ENCODE measurements around the gene ADAM33.

Gene ADAM33

GRCh38 chr20:3719046-3719445, 37.2 kb upstream of the ADAM33 start:
- TF ChIP-seq GATA2 (IDR thresholded peaks at IDR 0.05; ENCODE audit: low read depth, low read length), result no peak

DNA sequence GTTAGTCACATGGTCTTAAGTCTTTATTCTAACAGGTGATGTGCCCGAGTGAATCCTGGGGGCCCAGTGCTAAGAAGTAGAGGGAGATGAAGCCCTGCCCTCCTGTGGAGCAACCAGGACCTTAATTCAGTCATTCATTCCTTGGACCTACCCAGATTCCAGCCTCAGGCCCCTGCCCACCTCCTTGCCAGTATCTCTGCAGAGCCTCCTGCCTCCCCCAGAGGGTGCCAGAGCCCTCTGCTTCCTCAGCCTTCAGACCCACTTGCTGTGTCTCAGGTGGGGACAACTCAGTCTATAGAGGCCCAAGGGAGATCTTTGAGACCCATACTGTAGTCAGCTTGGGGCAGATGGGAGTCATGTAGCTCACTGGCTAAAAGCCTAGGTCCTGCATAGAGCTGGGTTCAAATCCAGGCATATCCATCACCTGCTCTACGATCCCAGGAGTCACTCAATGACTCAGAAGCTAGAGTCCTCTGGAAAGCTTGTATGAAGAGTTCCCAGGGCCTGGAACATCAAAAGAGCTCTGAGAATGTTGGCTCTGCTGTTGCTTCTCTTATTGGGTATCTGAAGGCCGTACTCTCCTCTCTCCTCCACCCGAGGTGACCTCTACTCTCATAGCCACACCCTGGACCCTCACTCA, 34.5 kb upstream of the ADAM33 start:
- TF ChIP-seq GATA2 (IDR thresholded peaks at IDR 0.05; ENCODE audit: low read depth, low read length), result no peak
- TF ChIP-seq GATA3 (IDR thresholded peaks at IDR 0.05; ENCODE audit: low read depth, low read length), result no peak

GRCh38 chr20:3714092-3714491, 32.3 kb upstream of the ADAM33 start:
- no peak for TF ChIP-seq GATA3 (IDR thresholded peaks at IDR 0.05; ENCODE audit: low read depth, low read length)
- TF ChIP-seq GATA2 (IDR thresholded peaks at IDR 0.05; ENCODE audit: low read depth, low read length), result no peak

- TF ChIP-seq GATA2 (IDR thresholded peaks at IDR 0.05; ENCODE audit: low read depth, low read length) (no peak), GATA3 (IDR thresholded peaks at IDR 0.05; ENCODE audit: low read depth, low read length) (no peak)
Observed at GRCh38 chr20:3712279-3712873, 30.6 kb upstream of the ADAM33 start, which contains the start of gene SIGLEC1. SIGLEC1 (minus strand) TSS chr20:3712600; CDS start chr20:3707128, 5,472 bp downstream.

GRCh38 chr20:3711484-3711941, 29.7 kb upstream of the ADAM33 start:
- TF ChIP-seq GATA2 (IDR thresholded peaks at IDR 0.05; ENCODE audit: low read depth, low read length) (no peak), GATA3 (IDR thresholded peaks at IDR 0.05; ENCODE audit: low read depth, low read length) (no peak)

DNA sequence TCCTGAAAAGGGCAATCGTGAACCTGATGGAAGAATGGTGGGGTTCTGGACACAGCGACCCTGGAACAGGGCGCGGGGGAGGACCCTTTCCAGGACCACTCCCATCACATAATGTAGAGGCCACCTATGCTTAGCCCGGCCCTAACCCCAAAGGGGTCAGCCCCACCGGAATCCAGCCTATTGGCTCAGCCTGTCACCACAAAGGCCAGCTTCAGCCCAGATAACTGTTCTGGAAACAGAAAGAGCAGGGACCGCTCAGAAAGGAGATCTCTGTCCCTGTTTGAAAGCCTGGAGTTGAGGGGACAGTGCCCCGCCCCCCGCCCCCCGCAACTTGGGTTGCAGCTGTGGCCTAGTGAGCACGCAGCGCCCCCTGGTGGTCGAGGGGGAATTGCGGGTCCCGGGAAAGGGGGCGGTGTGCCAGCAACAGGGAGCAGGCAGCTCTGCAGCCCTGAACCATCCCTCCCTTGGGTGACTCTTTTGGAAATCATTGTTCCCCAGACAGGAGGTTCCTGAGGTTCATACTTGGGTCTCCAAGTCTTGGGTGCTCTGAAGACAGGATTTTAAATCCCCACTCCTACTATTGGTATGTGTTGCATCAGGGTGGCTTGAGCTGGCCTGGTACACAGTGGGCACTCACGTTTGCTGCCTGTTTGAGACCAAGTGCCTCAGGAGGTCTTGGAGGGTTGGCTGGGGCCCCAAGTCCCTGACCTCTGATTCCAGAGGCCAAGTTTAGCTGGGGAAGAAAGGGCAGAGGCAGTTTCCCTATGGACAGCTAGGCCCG, 29.1 kb upstream of the ADAM33 start:
- TF ChIP-seq GATA3 (IDR thresholded peaks at IDR 0.05; ENCODE audit: low read depth, low read length) (no peak), GATA2 (IDR thresholded peaks at IDR 0.05; ENCODE audit: low read depth, low read length) (no peak)

- TF ChIP-seq GATA2 (IDR thresholded peaks at IDR 0.05; ENCODE audit: low read depth, low read length) (no peak), GATA3 (IDR thresholded peaks at IDR 0.05; ENCODE audit: low read depth, low read length) (no peak)
Observed at GRCh38 chr20:3710011-3710466, 28.2 kb upstream of the ADAM33 start.

- TF ChIP-seq GATA3 (IDR thresholded peaks at IDR 0.05; ENCODE audit: low read depth, low read length) (no peak), GATA2 (IDR thresholded peaks at IDR 0.05; ENCODE audit: low read depth, low read length) (no peak)
Observed at GRCh38 chr20:3707508-3707899, 25.7 kb upstream of the ADAM33 start.

DNA sequence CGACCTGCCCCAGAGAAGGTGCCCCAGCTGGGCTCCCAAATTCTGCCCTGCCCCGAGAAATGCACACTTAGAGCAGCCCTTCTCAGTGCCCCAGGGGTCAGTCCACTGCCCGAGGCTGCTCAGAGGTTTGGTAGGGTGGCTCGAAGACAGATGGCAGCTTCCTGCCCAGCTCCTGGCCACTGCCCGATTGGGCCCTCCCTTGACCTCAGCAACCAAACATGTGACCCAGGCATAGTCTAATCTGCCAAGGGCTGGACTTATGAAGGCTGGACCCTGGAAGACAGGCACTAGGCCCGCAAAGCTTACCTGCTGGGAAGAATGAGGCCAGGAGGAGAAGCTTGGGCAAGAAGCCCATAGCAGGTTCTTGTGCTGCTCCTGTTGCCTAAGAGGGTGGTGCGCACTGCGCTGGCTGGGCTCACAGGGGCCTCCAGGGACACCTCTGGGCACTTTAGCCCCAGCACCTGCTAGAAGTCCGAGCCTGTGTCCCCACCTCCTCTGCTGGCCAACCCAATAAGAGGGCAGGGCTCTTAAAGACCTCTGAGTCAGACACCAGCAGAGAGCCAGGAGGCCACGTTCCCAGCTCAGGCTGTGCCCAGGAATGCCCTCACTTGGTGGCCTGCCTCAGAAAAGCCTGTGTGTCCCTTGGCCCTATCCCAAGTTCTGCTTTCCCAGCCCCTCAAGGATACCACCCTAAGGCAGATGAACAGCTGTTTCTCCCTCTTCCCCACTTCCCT, 25.1 kb upstream of the ADAM33 start:
- no peak for TF ChIP-seq GATA3 (IDR thresholded peaks at IDR 0.05; ENCODE audit: low read depth, low read length)
- no peak for TF ChIP-seq GATA2 (IDR thresholded peaks at IDR 0.05; ENCODE audit: low read depth, low read length)

DNA sequence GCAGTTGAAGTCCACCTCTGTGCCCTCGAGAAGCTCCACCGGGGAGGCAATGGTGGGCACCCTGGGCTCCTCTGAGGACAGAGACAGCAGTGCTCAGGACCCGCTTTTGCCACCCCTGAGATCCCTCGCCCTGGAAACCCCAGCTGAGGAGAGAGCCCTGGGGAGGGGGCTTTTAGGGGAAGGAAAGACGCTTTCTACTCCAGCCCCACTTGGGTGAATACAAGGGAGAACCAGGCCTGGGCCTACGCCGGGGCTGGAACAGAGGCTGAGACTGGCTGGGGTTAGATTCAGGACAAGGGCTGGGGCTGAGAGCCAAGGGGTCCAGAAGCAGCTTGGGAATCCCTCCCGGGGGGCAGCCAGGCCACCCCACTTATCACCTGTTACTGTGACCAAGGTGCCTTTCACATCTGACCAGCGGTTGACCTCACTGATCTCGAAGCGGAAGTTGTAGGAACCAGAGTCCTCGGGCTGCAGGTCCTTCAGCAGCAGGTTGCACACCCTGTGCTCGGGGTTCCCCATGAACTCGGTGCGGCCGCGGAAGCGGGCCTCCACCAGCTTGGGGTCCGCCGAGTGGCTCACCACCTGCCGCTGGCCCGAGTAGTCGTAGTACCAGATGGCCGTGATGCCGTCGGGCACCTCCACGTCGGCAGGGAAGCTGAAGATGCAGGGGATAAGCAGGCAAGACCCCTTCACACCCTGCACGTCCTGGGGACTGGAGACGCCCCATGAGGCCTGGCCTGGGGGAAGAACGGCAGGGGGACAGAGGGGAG, 24.3 kb upstream of the ADAM33 start:
- TF ChIP-seq GATA3 (IDR thresholded peaks at IDR 0.05; ENCODE audit: low read depth, low read length) (no peak), GATA2 (IDR thresholded peaks at IDR 0.05; ENCODE audit: low read depth, low read length) (no peak)

DNA sequence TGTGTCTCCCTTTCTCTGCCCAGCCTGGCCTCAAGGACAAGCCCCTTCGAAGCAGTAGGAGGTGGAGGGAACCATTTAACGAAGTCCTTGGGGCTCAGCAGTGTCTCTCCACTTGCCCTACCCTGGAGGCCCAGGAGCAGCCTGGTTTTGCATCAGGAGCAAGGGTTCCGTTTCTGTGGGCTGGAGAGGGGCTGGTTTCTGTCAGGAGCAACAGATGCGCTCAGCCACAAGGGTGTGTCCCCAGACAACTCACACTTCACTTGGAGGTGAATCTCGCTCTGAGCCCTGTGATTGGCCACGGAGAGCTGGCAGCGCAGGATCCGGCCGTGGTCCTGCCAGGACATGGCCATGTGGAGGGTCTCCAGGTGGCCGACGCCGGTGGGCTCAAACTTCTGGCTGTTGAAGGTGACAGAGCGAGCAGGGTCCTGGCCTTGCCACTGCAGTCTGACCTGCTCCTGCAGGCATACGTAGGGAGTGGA, 23.7 kb upstream of the ADAM33 start:
- TF ChIP-seq GATA3 (IDR thresholded peaks at IDR 0.05; ENCODE audit: low read depth, low read length) (no peak), GATA2 (IDR thresholded peaks at IDR 0.05; ENCODE audit: low read depth, low read length) (no peak)

- no peak for TF ChIP-seq GATA2 (IDR thresholded peaks at IDR 0.05; ENCODE audit: low read depth, low read length)
- TF ChIP-seq GATA3 (IDR thresholded peaks at IDR 0.05; ENCODE audit: low read depth, low read length), result no peak
Observed at GRCh38 chr20:3704087-3704486, 22.3 kb upstream of the ADAM33 start.
